Suppressor macrophage treated with lipopolysaccharide for 4 hours (primary cell): Measurements from ENCODE around the gene RELCH.

ENCODE experiments used
- DNase-seq: peaks from one replicate; pipeline ENCODE4 v3.0.0-alpha.2; 2020

RELCH gene

DNA sequence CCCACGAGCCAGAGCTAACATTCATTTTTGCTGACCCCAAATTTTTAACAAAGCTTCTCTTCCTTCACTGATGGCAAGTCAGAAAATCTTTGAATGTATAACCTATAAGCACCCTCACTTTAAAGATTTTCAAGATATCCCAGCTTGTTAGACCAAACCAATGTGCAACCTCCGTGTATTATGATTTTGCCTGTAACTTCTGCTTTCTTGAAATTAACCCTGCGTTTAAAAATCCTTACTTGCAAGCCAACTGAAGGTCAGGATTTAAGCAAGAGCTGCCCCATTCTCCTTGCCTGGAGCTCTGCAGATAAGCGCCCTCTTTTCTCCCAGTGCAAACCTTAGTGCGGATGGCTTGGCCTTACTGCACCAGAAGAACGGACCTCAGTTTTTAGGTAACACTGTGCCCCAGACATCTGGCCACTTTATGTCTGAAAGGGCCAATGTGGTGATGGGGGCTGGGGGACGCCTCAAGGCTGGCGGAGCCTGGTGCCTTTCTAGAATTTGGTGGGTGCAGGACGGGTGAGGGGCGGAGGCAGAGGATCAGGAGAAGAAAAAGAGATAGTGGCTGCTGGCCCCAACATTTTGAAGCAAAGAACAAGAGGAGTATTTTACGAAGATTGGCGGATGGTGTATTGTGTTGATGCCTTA lies 137.2 kb downstream of the RELCH start:
- peak; percentile 42 for DNase-seq

DNA sequence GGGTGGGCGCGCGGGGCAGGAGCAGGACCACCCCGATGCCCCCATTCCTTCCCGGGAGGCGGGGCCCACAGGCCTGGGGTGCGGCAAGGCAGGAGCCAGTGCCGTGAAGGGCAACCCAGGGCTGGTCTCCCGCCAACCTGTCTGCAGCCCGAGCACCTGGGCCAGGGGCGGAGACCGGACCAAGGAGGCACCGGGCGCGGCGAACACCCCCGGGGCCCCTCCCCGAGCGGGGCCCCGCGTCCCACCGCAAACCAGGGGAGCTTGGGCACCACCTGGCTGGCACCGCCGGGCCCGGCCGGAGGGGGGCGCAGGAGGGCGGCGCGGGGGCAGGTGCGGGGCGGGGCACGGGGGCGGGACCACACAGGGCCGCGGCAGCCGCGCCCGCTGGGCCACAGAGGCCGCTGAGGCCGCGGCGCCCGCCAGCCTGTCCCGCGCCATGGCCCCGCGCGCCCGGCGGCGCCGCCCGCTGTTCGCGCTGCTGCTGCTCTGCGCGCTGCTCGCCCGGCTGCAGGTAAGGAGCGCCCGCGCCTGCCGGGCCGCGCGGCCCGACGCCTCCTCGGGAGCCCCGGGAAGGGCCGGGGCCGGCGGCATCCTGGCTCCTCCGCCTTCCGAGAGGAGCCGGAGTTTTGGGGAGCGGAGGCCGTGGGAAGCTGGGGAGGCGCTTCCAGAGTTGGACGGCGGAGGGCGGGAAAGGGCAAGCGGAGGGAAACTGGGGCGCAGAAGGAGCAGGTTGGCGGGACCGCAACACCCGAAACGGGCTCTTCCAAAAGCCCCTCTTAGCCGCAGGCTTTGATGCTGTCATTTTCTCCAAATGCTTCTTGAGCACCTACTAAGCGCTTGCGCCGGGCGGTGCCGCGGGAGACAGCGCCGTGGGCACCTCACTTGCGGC lies 138.1 kb downstream of the RELCH start, which contains the start of gene TNFRSF11A:
Gene TNFRSF11A, plus strand, starts transcription at position 394 of the 889 bp plus-strand sequence. Its CDS starts 43 bp downstream, at position 437.
- DNase-seq: peak; percentile 61

DNA sequence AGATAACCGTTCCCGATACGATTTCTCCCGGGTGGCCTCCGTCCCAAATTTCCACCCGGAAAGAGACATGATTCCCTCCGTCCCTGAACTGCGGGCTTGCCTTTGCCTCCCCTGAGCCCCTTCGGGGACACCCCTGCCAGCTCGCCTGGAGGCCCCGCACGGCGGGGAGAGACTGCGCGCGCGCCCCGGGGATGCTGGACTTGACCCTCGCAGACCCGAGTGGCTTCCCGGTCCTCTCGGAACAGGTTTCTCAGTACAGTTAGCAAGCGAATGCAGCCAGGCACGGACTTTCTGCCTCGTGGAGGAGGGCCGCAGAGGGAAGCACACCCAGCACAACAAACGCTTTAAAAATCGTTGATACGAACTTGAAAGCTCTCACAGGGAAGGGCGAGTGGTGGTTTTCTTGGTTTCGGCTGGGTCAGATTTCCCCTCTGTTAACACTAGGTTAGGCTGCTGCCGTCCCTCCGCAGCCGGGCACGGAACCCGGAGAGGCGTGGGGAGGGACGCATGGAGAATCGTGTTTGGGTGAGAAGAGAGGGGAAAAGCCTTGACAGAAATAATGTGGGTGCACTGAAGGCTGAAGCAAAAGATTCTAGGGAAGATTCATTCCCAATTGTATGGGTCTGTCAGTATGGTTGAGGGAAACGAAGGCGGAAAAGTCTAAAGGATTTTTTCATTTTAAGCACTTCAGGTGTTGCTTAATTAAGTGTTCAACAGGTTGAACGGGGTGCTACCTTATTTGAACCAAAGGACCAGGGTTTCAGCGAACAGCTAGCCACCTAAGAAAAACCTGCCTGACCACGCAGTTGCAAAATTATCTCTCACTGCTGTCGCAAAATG lies 139.0 kb downstream of the RELCH start:
- peak; percentile 48 for DNase-seq

DNA sequence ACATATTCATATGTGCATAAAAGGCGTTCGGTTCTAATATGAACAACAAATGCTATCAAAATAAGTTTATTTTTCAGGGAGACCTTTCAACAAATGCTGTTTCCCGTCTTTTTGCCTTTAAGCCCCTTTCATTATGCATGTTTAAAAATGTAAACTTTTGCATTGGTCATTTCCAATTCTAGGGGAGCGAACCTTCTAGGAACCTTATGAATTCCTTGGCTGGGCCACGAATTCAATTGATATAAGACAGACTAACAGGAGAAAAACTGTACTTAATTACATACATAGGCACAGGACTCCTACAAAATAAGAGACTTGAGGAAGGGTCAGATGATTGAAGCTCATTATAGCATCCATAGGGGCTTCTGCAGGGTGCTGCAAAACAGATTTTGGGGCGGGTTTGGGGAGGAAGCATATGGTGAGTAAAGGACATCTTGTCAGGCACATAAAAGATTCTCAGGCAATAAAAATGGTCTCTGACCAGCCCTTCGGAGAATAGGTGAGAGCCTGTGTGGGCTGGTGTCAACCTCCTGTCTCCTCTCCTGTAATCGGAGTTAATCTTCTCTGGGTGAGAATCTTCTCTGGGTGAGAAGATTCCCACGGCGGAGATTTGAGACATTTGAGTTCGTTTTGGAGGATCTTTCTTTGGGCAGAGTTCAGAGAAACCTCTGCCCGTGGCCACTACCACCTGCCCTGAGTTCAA lies 139.7 kb downstream of the RELCH start:
- no peak for DNase-seq

DNA sequence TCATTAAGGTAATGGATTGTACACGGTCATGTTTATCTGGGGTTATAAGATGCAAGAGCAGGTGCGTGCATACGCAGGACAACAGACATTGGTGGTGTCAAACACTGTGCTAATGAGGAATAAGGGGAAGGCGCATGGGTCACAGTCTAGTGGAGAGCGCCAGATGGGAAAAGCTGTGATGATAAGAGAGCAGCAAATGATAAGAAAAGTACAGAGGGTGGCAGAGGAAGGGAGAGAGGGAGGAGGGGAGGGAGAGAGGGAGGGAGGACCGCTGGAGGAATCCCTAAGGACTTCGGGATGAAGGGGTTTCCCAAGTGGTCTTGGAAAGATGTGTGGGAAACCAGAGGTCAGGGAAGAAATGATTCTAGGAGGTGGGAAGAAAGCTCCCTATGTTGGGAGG lies 140.9 kb downstream of the RELCH start:
- DNase-seq: no peak

DNA sequence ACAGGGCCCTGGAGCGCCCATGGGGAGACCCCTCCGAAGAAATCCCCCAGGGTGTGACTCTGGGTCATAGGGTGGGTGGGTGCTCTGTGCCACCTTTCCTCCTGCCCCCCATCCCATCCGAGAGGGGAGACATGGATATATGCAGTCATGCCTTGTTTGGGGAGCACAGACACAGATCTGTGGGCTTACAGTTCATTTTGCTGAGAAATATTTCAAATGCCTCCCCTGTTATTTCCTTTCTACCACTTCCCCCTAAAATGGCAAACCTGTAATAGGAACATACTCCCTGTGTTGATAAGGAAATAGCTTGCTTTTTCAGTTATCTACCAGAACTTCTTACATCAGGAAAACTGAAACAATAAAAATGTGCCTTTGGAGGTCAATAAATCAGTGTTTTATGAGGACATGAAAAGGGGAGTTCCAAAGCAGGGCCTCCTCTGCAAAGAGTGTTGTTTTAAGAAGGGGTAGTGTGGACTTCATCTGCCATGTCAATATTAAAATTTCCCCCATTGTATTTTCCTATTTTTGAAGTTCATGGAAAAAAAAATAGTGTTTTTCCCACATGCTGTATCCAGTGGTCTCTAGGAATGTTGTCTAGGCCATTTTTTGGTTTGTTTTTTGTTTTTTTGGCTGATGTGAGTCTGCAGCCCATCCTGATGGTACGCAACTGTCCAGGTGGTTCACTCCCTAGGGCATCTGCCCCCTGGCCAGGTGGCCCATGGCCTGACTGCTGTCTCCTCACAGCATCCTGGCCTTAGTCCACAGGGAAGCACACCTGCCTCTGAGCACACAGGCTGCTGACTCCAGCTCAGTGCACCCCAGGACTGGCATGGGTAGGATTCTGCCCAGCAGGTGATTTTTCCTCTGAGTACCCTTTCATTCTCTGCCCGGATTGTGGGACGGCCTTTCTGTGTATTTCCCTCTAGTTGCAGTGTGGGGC lies 141.8 kb downstream of the RELCH start:
- DNase-seq: no peak

DNA sequence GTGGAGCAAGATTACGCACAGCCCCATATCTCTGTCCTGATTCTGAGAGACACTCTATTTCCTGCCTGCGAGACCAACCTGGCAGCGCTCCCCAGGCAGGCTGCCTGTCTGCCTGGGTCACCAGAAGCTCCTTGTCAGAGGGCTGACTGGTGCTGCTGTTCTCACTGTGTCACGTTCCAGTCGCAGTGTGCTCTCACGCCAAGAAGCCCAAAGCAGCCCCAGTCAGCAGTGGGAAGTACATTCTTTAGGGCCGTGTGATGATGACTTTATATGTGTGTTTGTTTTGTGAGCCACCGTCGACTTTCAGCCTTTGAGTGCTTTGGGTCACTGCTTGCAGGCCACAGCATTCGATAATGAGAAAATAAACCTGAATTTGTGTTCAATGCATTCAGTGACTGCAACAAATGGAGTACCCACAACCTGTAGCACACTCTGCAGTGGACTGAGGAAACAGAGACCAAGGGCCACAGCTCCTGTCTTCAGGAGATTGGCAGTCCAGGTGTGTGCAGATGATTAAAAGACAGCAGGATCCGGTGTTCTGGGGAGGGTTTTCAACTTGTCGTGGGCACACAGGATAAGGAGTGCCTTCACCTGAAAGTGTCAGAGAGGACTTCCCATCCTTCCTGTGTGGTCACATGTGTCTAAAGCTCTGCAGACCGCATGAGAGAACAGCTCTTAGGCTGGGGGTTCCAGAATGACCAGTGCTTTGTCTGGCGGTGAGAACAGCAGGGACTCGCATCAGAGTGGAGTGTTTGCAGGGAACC lies 142.8 kb downstream of the RELCH start:
- peak; percentile 80 for DNase-seq

DNA sequence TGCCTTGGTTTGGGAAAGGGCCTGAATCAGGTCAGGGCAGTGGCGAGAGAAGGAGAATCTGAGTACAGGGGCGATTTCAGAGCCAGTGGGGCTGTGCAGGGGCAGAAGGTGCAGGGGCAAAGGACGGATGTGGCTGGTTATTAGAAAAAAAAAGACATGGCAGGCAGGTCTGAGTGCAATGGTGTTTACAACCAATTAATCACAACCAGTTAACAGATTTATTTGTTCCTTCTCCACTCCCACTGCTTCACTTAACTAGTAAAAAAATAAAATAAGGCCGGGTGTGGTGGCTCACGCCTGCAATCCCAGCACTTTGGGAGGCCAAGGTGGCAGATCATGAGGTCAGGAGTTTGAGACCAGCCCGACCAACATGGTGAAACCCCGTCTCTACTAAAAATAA lies 143.6 kb downstream of the RELCH start:
- no peak for DNase-seq

DNA sequence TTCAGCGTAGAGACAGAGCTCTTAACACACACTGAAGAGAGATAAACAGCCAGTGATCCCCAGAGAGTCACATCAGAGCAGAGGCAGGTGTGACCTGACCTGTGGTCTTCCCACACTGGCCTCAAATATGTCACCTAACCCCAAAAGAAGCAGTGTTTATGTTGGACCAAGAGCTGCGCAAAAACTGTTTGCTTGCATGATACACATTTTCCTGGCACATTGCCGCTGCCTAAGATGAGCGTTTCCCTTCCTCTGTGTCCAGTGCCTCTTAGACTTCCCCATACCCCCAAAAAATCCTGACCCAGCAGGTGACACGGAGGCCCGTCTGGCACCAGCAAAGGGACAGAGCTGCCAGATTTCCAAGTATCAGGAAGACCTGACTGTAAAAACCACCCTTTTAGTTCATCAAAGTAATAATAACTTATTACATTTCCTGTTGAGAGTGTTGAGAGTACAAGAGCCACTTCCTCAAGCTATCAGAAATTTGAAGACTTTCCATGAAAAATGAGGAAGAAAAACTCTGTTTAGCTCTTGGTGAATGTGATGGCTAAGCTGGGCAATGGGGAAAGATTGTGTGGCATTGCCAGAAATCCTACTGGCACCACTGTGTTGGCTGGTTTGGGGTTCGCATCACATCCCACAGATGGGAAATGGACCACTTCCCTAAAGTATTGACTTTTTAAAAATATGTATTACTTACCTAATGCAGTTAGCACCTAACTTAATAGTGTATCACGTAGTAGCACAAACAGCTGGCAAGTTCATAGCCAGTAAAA lies 144.7 kb downstream of the RELCH start:
- DNase-seq: peak; percentile 75

DNA sequence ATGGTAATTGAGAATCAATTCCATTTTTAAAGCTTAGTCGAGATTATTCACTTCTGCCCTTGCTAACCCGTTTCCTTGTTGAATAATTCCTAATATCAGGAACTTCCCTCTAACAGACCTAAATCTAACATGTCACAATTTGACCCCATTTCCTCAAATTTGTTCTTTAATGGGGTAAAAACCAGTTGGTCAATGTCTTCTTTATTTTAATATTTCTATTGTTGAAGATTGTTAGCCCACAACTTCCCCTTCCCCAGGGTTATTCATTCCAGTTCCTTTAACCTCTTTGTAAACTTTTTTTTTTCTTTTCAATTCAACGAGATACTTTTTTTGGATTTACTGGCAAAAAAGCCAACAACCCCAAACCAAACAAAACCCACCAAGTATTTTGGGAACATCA lies 145.4 kb downstream of the RELCH start:
- DNase-seq: peak; percentile 71

DNA sequence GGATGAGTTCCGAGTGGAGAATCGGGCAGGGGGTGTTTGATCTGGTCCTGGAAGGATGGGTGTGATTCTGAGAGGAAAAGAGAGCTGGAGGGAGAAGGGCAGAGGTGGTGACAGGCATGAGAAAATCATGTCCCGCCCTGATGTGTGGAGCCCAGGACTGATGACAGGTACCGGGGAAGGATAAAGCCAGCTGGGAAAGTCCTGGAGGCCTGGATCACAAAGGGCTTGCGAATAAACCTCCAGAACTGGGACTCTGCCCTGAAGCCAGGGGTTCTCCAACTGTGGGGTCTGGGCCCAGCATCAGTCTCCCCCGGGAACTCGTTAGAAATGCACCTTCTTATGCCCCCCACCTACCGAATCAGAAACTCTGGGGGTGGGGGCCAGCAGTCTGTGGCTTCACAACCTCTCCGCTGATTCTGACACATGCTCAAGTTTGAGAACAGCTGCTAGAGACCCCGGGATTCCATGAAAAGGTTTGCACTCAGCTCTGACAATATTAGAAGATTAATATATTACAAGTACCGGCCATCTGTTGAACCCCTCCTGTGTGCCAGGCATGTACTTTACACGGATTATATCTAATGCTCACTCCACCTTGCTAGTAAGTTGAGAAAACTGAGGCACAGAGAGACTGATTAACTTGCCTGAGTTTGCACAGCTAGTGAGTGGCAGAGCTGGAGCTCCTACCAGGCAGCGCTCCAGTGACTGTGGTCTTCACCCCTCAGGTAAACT lies 146.1 kb downstream of the RELCH start:
- DNase-seq: no peak

DNA sequence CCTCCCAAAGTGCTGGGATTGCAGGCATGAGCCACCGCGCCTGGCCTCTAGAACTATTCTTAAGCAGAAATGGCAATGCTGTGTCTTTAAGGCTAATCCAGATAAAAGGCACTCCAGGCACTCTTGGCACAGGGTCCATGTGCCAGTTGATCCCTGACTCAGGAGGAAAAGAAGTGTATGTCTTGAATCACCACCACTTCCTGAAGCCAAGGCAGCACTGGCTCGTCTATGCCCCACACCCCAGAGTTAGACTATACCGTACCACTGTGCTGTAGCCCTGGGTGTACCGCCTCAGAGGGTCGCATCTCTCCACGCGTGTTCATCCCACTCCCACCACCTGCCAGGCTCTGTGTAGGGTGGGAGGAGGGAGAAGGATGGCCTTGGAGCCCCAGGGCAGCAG lies 147.1 kb downstream of the RELCH start:
- no peak for DNase-seq

DNA sequence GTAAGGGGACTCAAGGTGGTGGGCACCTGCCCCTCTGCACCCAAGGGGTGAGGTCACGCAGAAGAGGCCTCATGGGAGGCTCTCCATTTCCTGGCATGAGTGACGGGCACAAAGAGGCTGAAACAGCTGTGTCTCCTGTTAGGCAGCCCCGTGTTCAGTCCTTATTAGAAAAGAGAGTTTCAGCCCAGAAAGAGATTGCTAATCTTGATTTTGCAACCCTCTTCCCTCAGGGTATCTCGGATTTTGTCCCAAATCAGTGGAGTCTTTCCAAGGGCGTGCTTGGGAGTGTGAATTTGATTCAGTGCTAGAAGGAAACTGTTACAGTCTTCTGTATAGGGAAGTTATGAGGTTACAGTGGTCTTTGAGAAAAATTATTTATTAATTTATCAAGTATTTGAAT lies 148.4 kb downstream of the RELCH start:
- no peak for DNase-seq

DNA sequence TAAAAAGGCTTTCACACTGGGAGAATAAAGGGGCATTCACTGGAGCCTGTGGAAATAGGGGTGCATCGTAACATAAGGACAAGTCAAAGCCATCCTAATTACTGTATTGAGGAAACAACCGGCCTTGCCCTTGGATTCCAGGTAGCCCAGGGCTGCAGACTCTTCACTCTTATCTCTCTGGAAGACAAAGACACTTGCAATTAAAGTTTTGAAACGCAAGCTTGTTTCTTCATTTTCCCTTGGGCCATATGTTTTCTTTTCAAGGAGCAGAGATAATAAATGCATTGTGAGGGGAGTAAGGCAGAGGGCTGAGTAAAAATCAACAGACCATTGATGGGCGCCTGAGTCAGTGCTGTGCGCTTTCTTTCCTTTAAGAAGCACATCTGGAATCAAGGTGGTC lies 149.6 kb downstream of the RELCH start:
- no peak for DNase-seq

DNA sequence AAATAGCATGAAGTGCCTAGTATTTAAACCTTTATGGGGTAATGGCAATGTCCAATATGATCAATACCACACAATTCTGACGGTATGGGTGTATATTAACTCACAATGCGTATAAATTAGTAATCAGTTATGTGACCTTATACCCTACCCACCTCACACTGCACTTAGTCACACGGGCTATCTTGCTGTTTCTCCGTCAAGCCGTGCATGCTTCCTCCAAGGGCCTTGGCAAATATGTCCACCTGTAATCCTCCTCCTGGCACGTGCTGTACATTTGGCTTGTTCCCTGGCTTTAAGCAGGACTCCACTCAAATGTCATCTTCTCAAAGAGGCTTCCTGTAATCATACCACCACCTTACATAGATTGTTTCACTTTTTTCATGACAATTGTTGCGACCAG lies 150.3 kb downstream of the RELCH start:
- no peak for DNase-seq

DNA sequence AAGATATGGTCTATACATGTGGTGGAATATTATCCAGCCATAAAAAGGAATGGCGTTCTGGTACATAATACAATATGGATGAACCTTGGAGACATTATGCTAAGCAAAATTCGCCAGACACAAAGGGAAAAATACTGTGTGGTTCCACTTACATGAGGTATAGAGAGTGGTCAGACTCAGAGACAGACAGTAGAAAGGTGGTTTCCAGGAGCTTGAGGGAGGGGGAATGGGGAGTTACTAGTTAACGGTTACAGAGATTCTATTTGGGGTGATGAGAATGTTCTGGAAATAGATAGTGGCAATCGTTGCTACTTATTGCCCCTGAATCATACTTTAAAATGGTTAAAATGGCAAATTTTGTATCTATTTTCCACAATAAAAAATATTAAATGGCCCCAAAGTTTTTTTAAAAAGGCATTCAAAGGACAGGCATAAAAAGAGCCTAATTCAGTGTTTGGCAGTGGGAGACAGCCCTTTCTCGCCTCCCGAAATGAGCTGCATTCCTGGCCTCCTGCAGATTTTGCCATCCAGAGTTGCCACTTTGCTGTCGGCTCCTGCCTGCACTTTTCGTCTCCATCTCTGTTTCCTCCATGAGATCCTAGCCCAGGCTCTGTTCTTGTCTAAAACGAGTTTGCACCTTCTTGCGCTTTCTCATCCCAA lies 151.5 kb downstream of the RELCH start:
- DNase-seq: no peak

DNA sequence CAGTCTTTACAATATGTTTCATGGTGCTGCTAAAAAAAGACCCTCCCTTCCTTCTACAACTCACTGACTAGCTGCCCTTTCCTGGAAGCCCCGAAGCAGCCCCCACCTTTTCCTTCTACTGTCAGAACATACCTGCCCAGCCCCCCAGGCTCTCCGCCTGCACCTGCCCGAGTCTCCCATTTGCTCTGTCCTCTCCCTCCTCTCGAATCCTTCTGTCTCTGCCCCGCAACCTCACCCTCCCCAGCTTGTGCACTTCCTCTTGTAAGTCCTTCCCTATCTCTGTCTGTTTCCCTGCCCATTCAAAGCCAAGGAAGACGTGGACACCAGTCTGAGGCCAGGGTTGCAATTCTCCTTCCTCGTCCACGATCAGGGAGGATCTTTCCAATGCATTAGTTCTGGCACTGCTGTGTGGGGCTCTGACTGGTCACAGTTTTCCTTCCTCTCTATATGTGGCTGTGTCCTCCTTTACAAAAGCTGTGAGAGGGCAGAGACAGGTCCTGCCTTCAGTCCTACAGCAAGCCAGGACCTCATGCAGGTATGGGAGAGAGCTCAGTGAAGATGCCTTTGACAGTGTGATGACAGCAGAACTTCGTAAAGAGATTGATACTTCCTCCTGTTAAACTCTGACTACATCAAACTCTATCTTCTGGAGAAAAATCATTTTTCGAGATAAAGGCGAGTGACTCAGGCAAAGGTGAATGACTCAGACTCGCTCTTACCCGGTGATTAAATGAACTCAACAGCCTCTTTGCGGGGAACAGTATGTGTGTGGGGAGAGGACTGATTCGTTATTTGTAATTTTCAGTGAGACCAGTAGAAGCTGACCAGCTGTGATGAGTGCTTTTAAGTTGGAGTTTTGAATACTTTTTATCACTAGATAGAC lies 152.3 kb downstream of the RELCH start:
- DNase-seq: peak; percentile 49

DNA sequence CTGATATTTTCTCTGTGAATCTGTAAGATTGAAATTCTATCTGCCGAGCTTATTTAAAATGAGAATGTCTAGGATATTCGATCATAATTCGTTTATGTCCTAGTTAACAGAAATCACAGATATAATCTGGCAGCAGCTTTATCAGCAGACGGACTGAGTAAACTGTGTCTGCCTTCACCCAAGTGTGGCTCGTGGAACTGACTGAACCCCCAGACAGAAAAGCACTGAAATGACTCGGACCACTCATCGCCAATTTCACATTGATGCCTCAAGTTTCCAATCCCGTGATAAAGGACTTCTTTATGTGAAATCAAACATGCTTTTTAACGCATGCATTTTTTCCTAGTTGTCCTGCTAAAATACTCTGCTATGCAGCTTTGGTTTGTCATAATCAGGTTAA lies 153.9 kb downstream of the RELCH start:
- no peak for DNase-seq
